ENCODE results near the gene BMPER. TPM values are rescaled to one million over a fixed set of nuclear protein-coding genes. Genes with fewer than 3 reads are reported as not detected.

The BMPER gene
- total RNA-seq, 4 donors from 2014 or later = 0.65 to 6.5 (median 3.5) TPM

DNA sequence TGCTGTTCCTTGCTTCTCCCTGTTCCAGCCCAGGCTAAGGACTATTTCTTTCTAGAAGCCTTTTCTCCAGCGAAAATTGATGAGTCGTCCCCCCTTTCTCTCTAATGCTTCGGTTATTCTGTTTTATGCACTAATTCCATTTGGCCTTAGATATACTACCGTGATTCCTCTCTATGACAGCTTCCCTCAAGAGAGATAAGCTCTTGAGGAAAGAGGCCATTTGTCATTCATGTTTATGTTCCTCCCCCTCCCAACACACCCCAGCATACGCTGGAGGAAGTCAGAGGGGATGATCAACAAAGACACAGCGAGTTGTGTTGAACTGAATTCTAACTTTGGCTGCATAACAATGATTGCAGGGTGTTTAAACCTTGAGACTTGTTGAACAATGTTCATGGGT lies 198.8 kb downstream of the BMPER start:
- no peak for TF ChIP-seq EP300 (IDR thresholded peaks at IDR 0.05)
- no peak for TF ChIP-seq POLR2AphosphoS5 (IDR thresholded peaks at IDR 0.05)
- TF ChIP-seq POLR2A (IDR thresholded peaks at IDR 0.05; ENCODE audit: low read depth) = no peak
- no peak for TF ChIP-seq CTCF (IDR thresholded peaks at IDR 0.05)
- H3K9me3 ChIP-seq = no peaks in the 10 kb centered on the region
- H3K27ac ChIP-seq (replicated peaks in 1 of 4) = no peak overlapping the region
- H3K4me1 ChIP-seq = peaks cover 0 to 6% (median 0%) of the 10 kb centered on the region in 4 donors
- H3K4me3 ChIP-seq = no peak overlapping the region
- intact Hi-C loops (cut with DNase I) = no loop called here
- no peaks in the 10 kb centered on the region for H3K27me3 ChIP-seq
- DNase-seq (ENCODE audit: extremely low spot score) = no peak
- H3K36me3 ChIP-seq = no peaks in the 10 kb centered on the region
- WGBS = 61% methylated on average over 6 of the region's 6 CpGs

DNA sequence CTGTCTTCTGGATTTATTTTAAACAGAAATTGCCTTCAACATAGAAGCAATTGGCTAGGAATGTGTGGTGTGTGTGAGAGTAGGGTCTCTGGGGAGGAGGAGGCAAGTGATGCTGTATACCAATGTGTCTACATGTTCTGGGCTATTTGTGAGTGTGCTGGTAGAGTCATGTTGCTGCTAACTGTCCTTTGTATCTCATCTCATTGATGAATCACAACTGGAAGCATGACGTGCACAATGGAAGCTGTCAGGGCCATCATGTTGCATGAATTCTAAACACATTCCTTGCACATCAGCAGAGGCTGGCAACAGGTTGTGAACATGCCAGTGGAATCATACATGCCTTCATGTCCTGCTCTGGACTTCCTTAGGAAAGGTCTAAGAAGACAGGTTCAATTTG lies 199.7 kb downstream of the BMPER start:
- Histone ChIP-seq H3K36me3 (no peaks in the 10 kb centered on the region), H3K27ac (replicated peaks in 1 of 4) (no peak overlapping the region), H3K27me3 (no peaks in the 10 kb centered on the region), H3K4me1 (peaks cover 0 to 6% (median 0%) of the 10 kb centered on the region in 4 donors), H3K4me3 (no peak overlapping the region), H3K9me3 (no peaks in the 10 kb centered on the region)
- no peak for DNase-seq (ENCODE audit: extremely low spot score)
- intact Hi-C loops (cut with DNase I) = no loop called here
- no peak for TF ChIP-seq CTCF (IDR thresholded peaks at IDR 0.05)
- no peak for TF ChIP-seq EP300 (IDR thresholded peaks at IDR 0.05)
- no peak for TF ChIP-seq POLR2A (IDR thresholded peaks at IDR 0.05; ENCODE audit: low read depth)
- TF ChIP-seq POLR2AphosphoS5 (IDR thresholded peaks at IDR 0.05) = no peak
- WGBS = 73% methylated on average over 1 of the region's 1 CpG

GRCh38 chr7:34107276-34107675 lies 201.9 kb downstream of the BMPER start:
- DNase-seq (ENCODE audit: extremely low spot score) = no peak
- Histone ChIP-seq H3K4me1 (peaks cover 0 to 6% (median 0%) of the 10 kb centered on the region in 4 donors), H3K4me3 (no peak overlapping the region), H3K27ac (replicated peaks in 1 of 4) (no peak overlapping the region), H3K27me3 (no peaks in the 10 kb centered on the region), H3K36me3 (no peaks in the 10 kb centered on the region), H3K9me3 (no peaks in the 10 kb centered on the region)
- intact Hi-C loops (cut with DNase I) = no loop called here
- TF ChIP-seq CTCF (IDR thresholded peaks at IDR 0.05) (no peak), POLR2A (IDR thresholded peaks at IDR 0.05; ENCODE audit: low read depth) (no peak), EP300 (IDR thresholded peaks at IDR 0.05) (no peak), POLR2AphosphoS5 (IDR thresholded peaks at IDR 0.05) (no peak)
- WGBS = 75% methylated on average over 5 of the region's 5 CpGs

DNA sequence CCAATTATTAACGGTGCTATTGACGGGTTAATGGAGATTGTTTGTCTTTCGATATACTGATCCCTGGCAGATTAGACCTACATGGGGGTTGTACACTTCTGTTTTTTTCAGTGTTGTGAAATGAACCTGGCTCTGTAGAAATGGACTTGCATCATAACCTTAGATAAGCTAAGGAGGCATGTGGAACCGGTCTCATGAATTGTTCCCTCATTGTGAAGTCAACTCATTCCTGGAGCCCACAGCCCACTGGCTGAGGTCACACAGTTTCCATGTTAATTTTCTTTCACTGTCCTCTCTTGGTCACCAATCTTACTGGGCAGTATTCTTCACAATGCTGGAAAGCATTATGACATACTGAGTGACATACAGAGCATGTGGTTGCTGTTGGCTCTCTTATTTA lies 202.8 kb downstream of the BMPER start:
- Histone ChIP-seq H3K27me3 (no peaks in the 10 kb centered on the region), H3K4me3 (no peak overlapping the region), H3K27ac (replicated peaks in 1 of 4) (no peak overlapping the region), H3K9me3 (no peaks in the 10 kb centered on the region), H3K36me3 (no peaks in the 10 kb centered on the region), H3K4me1 (peaks cover 0 to 6% (median 0%) of the 10 kb centered on the region in 4 donors)
- intact Hi-C loops (cut with DNase I) = no loop called here
- 63% methylated on average over 4 of the region's 4 CpGs for WGBS
- TF ChIP-seq POLR2AphosphoS5 (IDR thresholded peaks at IDR 0.05) (peak; percentile 13 to 27), EP300 (IDR thresholded peaks at IDR 0.05) (no peak)
- peak; percentile 91 for DNase-seq (ENCODE audit: extremely low spot score)

- Histone ChIP-seq H3K36me3 (no peaks in the 10 kb centered on the region), H3K27me3 (no peaks in the 10 kb centered on the region), H3K9me3 (no peaks in the 10 kb centered on the region), H3K4me3 (no peak overlapping the region), H3K4me1 (peaks cover 0 to 6% (median 0%) of the 10 kb centered on the region in 4 donors), H3K27ac (replicated peaks in 1 of 4) (no peak overlapping the region)
- peak; percentile 66 for DNase-seq (ENCODE audit: extremely low spot score)
- no peak for TF ChIP-seq EP300 (IDR thresholded peaks at IDR 0.05)
- no peak for TF ChIP-seq CTCF (IDR thresholded peaks at IDR 0.05)
- 66% methylated on average over 8 of the region's 8 CpGs for WGBS
- intact Hi-C loops (cut with DNase I) = no loop called here
Observed at GRCh38 chr7:34109936-34110780, 204.8 kb downstream of the BMPER start.

Data from esophagus muscularis mucosa (tissue), 4 donors.